HG03103 (cell line): ENCODE measurements around the gene PCA3.
A peak's percentile ranks its signal among the peaks of the same experiment; 100 is the strongest.

Experiments
- ATAC-seq: cut with Tn5 transposase; IDR thresholded peaks from one replicate; pipeline ENCODE4 v1.9.1; 2021; ENCODE audit warnings: low read depth; ENCODE audit not compliant: unreplicated experiment

The PCA3 gene

DNA sequence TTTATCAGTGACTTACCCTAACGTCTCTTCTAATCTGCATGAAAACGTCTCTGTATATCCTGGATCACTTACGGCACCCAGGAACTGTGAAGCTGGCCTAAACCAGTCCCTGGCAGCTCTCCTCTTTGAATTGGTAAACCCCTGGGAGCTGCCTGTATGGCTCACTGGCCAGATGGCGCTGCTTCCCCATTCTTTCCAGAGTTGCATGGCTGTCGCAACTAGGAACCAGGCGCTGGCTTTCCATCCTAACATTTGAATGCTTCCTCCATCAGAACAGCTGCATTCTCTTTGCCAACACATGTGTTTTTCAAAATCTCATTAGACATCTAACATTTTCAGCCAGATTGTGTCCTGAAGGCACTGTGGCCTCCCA is 8.0 kb upstream of the PCA3 start:
- ATAC-seq: no peak

- ATAC-seq: no peak
Measured at GRCh38 chr9:76756941-76757673, 7.1 kb upstream of the PCA3 start.

DNA sequence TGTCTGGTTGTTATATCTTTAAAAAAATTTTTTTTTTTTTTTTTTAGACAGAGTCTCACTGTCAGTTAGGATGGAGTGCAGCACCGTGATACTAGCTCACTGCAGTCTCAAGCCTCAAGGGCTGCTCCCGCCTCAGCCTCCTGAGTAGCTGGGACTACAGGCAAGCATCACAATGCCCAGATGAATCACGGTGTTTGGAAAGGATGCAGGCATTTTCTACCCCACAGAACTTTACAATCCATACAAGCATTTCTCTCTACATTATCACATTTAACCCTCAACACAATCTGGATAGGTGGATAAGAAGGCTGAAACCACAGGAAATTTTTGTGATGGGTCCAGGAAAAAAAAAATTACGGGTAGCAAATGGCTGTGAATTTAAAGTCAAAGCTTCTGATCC is 5.8 kb upstream of the PCA3 start:
- no peak for ATAC-seq

GRCh38 chr9:76759732-76760131 is 4.5 kb upstream of the PCA3 start:
- ATAC-seq: no peak

- no peak for ATAC-seq
Measured at GRCh38 chr9:76761448-76761847, 2.8 kb upstream of the PCA3 start.

- ATAC-seq: no peak
Measured at GRCh38 chr9:76766126-76766525, 1.9 kb downstream of the PCA3 start.

DNA sequence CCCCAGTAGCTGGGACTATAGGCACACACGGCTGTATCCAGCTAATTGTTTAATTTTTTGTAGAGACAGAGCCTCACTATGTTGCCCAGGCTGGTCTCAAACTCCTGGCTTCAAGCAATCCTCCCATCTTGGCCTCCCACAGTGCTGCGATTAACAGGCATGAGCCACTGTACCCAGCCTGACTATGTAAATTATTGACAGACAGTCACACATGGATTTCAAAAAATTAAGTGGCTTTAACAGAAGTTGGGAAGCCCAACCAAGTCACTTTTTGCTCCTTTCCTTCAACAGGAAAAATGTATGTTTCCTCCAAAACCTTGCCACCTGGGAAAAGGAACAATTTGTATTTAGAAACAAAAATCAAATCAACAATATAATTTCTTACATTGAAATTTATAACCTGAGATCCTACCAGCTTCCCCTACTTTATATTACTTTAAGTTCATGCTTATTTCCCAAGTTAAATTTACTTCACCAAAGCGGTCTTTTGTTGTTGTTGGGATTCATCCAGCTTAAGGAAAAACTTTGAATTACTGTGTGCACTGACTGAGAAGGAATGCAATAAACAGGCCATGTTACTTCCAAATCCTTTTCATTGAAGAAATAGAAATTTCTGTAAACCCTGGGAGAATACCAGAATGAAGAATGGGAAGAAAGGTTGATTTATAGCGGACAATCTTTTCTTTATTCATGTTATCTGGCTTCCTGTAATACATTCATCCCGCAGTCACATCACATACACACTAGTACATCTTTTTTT is 8.6 kb downstream of the PCA3 start:
- no peak for ATAC-seq

GRCh38 chr9:76784881-76785280 is 20.6 kb downstream of the PCA3 start:
- no peak for ATAC-seq

- no peak for ATAC-seq
Measured at GRCh38 chr9:76785501-76785900, 21.3 kb downstream of the PCA3 start.

GRCh38 chr9:76787677-76788076 is 23.4 kb downstream of the PCA3 start:
- ATAC-seq: no peak

DNA sequence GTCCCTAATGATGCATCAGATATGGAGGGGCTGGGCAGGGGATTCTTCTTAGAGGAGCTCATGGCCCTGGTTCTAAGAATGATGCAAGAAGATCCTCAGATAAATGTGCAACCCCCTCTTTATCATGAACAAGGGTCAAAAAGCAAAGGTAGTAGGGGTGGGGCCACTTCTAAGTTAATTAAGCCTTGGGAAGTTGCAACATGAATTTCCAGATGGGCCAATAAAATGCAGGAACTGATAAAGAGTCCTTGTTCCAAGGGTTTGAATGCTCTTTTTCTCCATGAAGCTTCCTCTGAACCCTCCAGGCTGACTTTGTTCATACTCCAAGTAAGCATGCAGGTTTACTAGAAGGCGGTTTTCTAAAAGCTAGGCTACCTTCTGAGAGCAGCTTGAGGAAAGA is 25.6 kb downstream of the PCA3 start:
- no peak for ATAC-seq

DNA sequence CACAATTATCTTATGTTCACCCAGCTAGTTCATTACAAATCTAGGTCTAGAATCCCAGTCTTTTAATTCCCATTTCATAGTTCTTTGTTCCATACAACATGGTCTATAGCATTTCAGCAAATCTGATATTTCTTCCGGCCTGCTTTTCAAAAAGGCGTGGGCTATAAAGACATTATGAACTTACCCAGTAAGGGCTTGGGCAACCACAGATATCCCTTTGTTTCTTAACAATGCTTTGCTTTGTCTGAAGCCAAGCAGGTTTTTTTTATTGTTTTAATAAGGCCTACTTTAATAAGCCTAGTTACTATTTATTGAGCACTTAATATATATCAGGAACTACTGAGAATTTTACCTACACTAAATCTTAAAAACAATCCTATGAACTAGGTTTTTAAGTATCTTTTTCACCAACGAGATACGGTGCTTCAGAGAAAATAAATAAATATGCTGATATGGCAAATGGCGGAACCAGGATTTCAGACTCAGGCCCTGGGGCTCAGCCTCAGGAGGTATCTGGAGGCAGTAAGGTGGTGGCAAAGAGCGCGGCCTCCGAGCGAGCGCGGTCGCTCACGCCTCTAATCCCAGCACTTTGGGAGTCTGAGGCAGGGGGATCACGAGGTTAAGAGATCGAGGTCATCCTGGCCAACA is 29.7 kb downstream of the PCA3 start:
- no peak for ATAC-seq

DNA sequence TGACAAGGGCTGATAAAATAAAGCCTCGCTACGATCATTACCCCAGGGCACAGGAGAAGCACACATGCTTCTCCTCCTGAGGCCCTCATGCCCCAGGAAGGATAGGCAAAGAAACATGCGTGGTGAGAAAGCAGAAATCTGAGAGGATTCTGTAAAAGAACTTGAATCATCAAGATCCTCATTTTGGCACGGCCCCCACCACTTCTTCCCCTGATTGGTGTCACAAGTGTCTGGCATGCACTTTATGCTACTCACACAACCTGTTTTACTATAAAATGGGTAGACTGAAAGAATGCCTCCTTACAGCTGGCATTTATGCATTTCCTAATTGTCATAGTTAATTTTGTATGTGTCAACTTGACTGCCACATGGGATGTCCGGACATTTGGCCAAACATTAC is 32.1 kb downstream of the PCA3 start:
- ATAC-seq: no peak

DNA sequence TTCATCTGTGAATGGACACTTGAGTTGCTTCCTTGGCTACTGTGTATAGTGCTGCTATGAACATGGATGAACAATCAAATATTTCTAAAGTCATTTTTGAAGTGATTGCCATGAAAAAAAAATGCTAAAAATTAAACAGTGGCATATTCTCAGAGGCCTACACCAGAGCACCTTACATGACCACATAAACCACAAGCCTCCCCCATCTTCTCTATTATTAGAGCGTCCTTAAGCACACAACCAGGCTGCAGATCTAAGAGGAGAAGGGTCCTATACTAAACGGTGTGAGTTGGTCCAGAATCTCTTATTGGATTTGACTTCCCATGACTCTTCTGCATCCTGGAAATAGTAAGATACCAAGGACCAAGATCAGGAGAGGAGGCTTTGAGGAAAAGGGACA is 34.3 kb downstream of the PCA3 start:
- ATAC-seq: no peak

GRCh38 chr9:76799473-76799872 is 35.2 kb downstream of the PCA3 start:
- no peak for ATAC-seq

GRCh38 chr9:76800901-76801300 is 36.7 kb downstream of the PCA3 start:
- ATAC-seq: no peak

- no peak for ATAC-seq
Measured at GRCh38 chr9:76803083-76803482, 38.8 kb downstream of the PCA3 start.

DNA sequence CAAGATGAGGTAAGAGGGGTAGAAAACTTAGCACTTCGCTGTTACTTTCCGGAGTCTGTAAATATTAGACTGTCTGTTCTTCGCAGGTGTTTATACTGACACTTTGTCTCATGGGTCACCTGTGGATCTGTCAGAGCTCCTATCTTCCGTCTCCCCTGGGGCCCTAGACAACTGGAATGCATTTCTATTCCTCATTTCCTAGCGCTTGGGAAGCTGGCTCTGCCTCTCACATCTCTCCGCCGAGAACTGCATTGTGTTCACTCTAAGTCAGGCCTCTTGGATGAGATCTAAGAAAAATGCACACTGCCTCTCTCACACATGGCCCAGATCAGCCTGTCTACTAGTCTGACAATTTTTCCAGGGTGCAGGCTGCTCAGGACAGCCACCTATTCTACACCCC is 39.5 kb downstream of the PCA3 start:
- ATAC-seq: no peak

GRCh38 chr9:76808636-76809035 is 44.4 kb downstream of the PCA3 start:
- no peak for ATAC-seq

DNA sequence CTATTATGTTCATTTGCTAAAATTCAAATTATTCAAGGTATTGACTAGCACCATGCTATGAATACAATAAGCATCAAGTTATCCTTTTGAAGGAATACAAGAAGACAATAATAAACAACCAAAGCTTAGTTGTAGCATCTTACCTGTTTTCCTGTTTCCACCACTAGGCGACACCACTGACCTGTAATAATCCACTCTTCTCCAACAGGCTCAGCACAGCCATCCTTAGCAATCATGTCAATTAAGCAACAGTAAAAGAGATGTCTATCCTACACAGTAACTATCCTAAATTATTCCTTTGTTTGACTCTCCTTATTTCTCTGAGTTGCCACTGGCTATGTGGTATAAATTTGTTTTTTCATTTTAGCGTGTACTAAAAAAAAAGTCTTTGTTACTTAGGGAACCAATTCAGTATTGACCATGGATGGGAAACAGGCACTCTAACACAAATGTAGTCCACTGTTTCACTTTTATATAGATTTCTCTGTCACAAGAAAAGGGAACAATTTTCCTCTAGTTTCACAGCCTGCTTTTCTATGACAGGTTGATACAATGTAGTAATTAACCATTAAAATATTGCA is 46.2 kb downstream of the PCA3 start:
- ATAC-seq: peak; percentile 88

GRCh38 chr9:76812591-76812990 is 48.4 kb downstream of the PCA3 start:
- ATAC-seq: no peak
